ENCODE data around the gene ZBTB20. TPM values are rescaled to one million over a fixed set of nuclear protein-coding genes. Genes with fewer than 3 reads are reported as not detected.

ZBTB20 gene
- total RNA-seq, 3 donors from 2014 or later (not counting 1 experiment from before 2014, with no cell fraction given), result 52.7 to 58.3 (median 55.9) TPM

GRCh38 chr3:114839476-114839875 lies 307.6 kb downstream of the ZBTB20 start:
- ATAC-seq (no peak), DNase-seq (no peak)
- intact Hi-C loops (cut with micrococcal nuclease), result no loop called here

GRCh38 chr3:114838025-114838424 lies 309.1 kb downstream of the ZBTB20 start:
- DNase-seq (no peak), ATAC-seq (no peak)
- no peak overlapping the region for H3K4me3 ChIP-seq (ENCODE audit: low read length)
- H3K27me3 ChIP-seq (ENCODE audit: control insufficient read depth, insufficient read depth, low read length), result no peaks in the 10 kb centered on the region
- Mint-ChIP-seq H3K27ac (no peak overlapping the region), H3K4me3 (no peak overlapping the region), H3K36me3 (no peaks in the 10 kb centered on the region), H3K4me1 (peaks cover 6 to 8% of the 10 kb centered on the region in 2 donors), H3K27me3 (ENCODE audit: low read depth in 2 of 2) (no peaks in the 10 kb centered on the region), H3K9me3 (no peaks in the 10 kb centered on the region)
- H3K9me3 ChIP-seq (ENCODE audit: control insufficient read depth, insufficient read depth, low read length), result no peaks in the 10 kb centered on the region
- intact Hi-C loops (cut with micrococcal nuclease), result no loop called here
- WGBS (ENCODE audit: insufficient coverage), result 92% methylated on average over 2 of the region's 2 CpGs
- H3K36me3 ChIP-seq (ENCODE audit: control insufficient read depth, insufficient read depth, low read length), result no peaks in the 10 kb centered on the region
- no peak overlapping the region for H3K27ac ChIP-seq (ENCODE audit: low read length)
- no peak for TF ChIP-seq CTCF (IDR thresholded peaks at IDR 0.05)
- no peaks in the 10 kb centered on the region for H3K4me1 ChIP-seq (ENCODE audit: control insufficient read depth, insufficient read depth, low read length)

More at GRCh38 chr3:114839476-114839875, 307.6 kb downstream of the ZBTB20 start:
- 94% methylated on average over 2 of the region's 2 CpGs for WGBS (ENCODE audit: insufficient coverage)
- H3K27ac Mint-ChIP-seq, result no peak overlapping the region
- Histone ChIP-seq H3K4me1 (ENCODE audit: control insufficient read depth, insufficient read depth, low read length) (no peaks in the 10 kb centered on the region), H3K27ac (ENCODE audit: low read length) (no peak overlapping the region), H3K4me3 (ENCODE audit: low read length) (no peak overlapping the region), H3K27me3 (ENCODE audit: control insufficient read depth, insufficient read depth, low read length) (no peaks in the 10 kb centered on the region), H3K36me3 (ENCODE audit: control insufficient read depth, insufficient read depth, low read length) (no peaks in the 10 kb centered on the region), H3K9me3 (ENCODE audit: control insufficient read depth, insufficient read depth, low read length) (no peaks in the 10 kb centered on the region)
- peaks cover 6 to 8% of the 10 kb centered on the region in 2 donors for H3K4me1 Mint-ChIP-seq
- no peak for TF ChIP-seq CTCF (IDR thresholded peaks at IDR 0.05)
- H3K9me3 Mint-ChIP-seq, result no peaks in the 10 kb centered on the region
- H3K4me3 Mint-ChIP-seq, result no peak overlapping the region
- no peaks in the 10 kb centered on the region for H3K36me3 Mint-ChIP-seq
- no peaks in the 10 kb centered on the region for H3K27me3 Mint-ChIP-seq (ENCODE audit: low read depth in 2 of 2)

DNA sequence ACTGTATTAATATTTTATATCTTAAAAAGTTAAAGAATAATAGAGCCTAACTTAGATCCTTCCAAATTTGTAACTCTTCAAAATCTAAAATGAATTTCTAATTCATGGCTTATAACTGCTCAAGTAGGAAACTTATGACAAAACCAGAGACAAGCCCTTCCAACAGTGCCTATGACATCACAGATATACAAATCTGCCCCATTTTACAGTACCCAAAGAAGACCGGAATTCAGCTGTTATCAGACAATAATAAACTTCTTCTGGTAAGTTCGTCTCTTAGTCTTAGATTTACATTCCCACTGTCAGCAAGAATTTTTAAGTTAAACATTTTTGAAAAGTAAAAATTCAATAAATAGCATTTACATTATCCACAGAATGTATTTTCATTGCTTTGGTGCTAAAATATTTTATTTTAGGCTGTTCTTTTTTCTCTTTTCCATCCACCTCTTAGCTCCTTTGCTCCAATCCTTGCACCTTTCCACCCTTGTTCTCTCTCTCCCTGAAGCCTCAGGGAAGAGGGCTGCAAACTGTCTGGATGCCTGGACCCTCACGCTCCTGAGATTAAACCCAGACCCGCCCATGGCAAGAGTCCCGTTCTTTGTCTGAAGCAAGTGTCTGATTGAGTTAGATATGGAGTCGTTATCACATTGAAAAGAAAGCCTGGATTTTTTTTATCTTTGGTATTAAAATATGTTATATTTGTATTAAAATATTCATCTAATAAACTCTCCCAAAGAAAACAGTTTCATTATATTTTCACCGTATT lies 312.7 kb downstream of the ZBTB20 start:
- Mint-ChIP-seq H3K4me3 (no peak overlapping the region), H3K27ac (no peak overlapping the region), H3K36me3 (no peaks in the 10 kb centered on the region), H3K27me3 (ENCODE audit: low read depth in 2 of 2) (no peaks in the 10 kb centered on the region), H3K9me3 (no peaks in the 10 kb centered on the region), H3K4me1 (peaks cover 6 to 9% of the 10 kb centered on the region in 2 donors)
- intact Hi-C loops (cut with micrococcal nuclease), result no loop called here
- H3K27ac ChIP-seq (ENCODE audit: low read length), result no peak overlapping the region
- no peak for TF ChIP-seq CTCF (IDR thresholded peaks at IDR 0.05)
- ATAC-seq, result no peak
- no peaks in the 10 kb centered on the region for H3K9me3 ChIP-seq (ENCODE audit: control insufficient read depth, insufficient read depth, low read length)
- H3K36me3 ChIP-seq (ENCODE audit: control insufficient read depth, insufficient read depth, low read length), result no peaks in the 10 kb centered on the region
- no peak overlapping the region for H3K4me3 ChIP-seq (ENCODE audit: low read length)
- DNase-seq, result no peak
- H3K27me3 ChIP-seq (ENCODE audit: control insufficient read depth, insufficient read depth, low read length), result no peaks in the 10 kb centered on the region
- H3K4me1 ChIP-seq (ENCODE audit: control insufficient read depth, insufficient read depth, low read length), result no peaks in the 10 kb centered on the region
- WGBS (ENCODE audit: insufficient coverage), result 89% methylated on average over 4 of the region's 7 CpGs

DNA sequence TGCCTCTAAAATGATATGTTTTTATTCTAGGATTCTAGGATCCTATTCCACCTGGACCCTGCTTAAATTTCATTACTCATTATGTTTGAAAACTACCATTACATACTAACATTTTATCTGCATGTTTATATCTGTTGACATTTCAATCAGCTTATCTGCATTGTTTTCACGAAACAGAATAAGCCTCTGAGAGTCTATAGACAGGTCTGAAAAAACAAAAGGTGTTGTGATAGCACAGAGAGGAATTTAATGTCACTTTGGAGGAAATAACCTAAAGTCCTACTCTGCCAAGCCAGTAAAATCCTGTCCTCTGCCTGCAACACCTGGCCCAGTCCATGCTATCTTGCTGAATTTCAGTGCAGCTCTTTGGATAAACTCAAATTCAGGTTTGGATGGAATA lies 315.2 kb downstream of the ZBTB20 start:
- no peak overlapping the region for H3K27ac Mint-ChIP-seq
- no peak for ATAC-seq
- no peaks in the 10 kb centered on the region for H3K9me3 ChIP-seq (ENCODE audit: control insufficient read depth, insufficient read depth, low read length)
- WGBS (ENCODE audit: insufficient coverage), result 100% methylated on average over 1 of the region's 1 CpG
- H3K36me3 Mint-ChIP-seq, result no peaks in the 10 kb centered on the region
- no peaks in the 10 kb centered on the region for H3K27me3 Mint-ChIP-seq (ENCODE audit: low read depth in 2 of 2)
- no peak for TF ChIP-seq CTCF (IDR thresholded peaks at IDR 0.05)
- H3K36me3 ChIP-seq (ENCODE audit: control insufficient read depth, insufficient read depth, low read length), result no peaks in the 10 kb centered on the region
- H3K4me1 Mint-ChIP-seq, result peaks cover 6 to 8% of the 10 kb centered on the region in 2 donors
- DNase-seq, result no peak
- H3K4me3 Mint-ChIP-seq, result no peak overlapping the region
- H3K4me3 ChIP-seq (ENCODE audit: low read length), result no peak overlapping the region
- intact Hi-C loops (cut with micrococcal nuclease), result no loop called here
- H3K27ac ChIP-seq (ENCODE audit: low read length), result no peak overlapping the region
- H3K9me3 Mint-ChIP-seq, result no peaks in the 10 kb centered on the region
- H3K27me3 ChIP-seq (ENCODE audit: control insufficient read depth, insufficient read depth, low read length), result no peaks in the 10 kb centered on the region
- H3K4me1 ChIP-seq (ENCODE audit: control insufficient read depth, insufficient read depth, low read length), result no peaks in the 10 kb centered on the region
